CD4-positive, alpha-beta T cell treated with Interleukin-15 for 1 hour (primary cell): ENCODE data around the gene LPAR1.
"Not testable (repeated sequence)": the region's sequence is repeated elsewhere in the genome, so short reads cannot be mapped to it uniquely, and the experiment has no call there.

Experiments used
- DNase-seq: peaks from one replicate; pipeline ENCODE4 v3.0.0-alpha.2; 2020

Gene LPAR1

DNA sequence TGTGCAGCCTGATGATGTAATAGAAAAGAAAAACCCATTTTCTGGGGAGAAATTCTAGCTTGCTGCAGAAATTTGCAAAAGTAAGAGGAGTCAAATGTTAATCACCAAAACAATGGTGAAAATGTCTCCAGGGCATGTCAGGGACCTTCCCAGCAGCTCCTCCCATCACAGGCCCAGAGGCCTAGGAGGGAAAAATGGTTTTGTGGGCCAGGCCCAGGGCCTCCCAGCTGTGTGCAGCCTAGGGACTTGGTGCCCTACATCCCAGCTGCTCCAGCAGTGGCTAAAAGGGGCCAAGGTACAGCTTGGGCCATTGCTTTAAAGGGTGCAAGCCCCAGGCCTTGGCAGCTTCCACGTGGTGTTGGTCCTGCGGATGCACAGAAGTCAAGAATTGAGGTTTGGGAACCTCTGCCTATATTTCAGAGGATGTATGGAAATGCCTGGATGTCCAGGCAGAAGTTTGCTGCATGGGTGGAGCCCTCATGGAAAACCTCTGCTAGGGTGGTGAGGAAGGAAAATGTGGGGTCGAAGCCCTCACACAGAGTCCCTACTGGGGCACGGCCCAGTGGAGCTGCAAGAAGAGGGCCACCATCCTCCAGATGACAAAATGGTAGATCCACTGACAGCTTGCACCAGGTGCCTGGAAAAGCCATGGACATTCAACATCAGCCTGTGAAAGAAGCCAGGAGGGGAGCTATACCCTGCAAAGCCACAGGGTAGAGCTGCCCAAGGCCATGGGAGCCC lies 176.7 kb downstream of the LPAR1 start:
- DNase-seq: not testable (repeated sequence)

GRCh38 chr9:110856772-110857171 lies 181.5 kb downstream of the LPAR1 start:
- no peak for DNase-seq

GRCh38 chr9:110850401-110851135 lies 187.7 kb downstream of the LPAR1 start:
- no peak for DNase-seq

- DNase-seq: no peak
These were observed 190.6 kb downstream of the LPAR1 start for GRCh38 chr9:110847671-110848070.

GRCh38 chr9:110846215-110846614 lies 192.1 kb downstream of the LPAR1 start:
- no peak for DNase-seq

GRCh38 chr9:110844121-110844520 lies 194.1 kb downstream of the LPAR1 start:
- no peak for DNase-seq

GRCh38 chr9:110842986-110843385 lies 195.3 kb downstream of the LPAR1 start:
- DNase-seq: no peak

GRCh38 chr9:110842169-110842568 lies 196.1 kb downstream of the LPAR1 start:
- no peak for DNase-seq

GRCh38 chr9:110837401-110838005 lies 200.8 kb downstream of the LPAR1 start:
- no peak for DNase-seq

DNA sequence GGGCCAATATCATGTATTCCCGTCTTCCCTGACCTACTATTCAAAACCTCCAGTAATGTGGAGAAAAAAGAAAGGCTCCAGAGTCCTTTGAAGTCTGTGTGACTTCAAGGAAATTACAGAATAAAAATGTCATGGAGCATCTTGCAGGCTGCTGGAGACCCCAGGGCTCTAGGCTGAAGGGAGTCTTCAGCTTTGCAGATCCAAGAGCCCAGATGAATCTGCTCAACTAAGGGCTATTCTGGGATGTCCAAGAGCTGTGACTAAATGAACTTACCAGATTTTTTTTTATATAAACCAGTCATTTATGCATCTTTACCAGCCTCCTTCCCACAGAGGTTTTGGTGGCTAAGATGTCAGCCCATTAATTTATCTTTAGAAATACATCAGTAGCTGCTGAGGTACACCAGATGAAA lies 202.4 kb downstream of the LPAR1 start:
- DNase-seq: no peak

- no peak for DNase-seq
These were observed 202.9 kb downstream of the LPAR1 start for GRCh38 chr9:110835404-110835803.

GRCh38 chr9:110832926-110833325 lies 205.3 kb downstream of the LPAR1 start:
- DNase-seq: no peak

GRCh38 chr9:110830495-110830894 lies 207.8 kb downstream of the LPAR1 start:
- no peak for DNase-seq

GRCh38 chr9:110828264-110828663 lies 210.0 kb downstream of the LPAR1 start:
- no peak for DNase-seq

- DNase-seq: not testable (repeated sequence)
These were observed 211.9 kb downstream of the LPAR1 start for GRCh38 chr9:110826400-110826799.

- DNase-seq: no peak
These were observed 212.3 kb downstream of the LPAR1 start for GRCh38 chr9:110825950-110826349.

GRCh38 chr9:110825129-110825528 lies 213.1 kb downstream of the LPAR1 start:
- not testable (repeated sequence) for DNase-seq
